ENCODE data around the gene TMEM132E.

TMEM132E gene

DNA sequence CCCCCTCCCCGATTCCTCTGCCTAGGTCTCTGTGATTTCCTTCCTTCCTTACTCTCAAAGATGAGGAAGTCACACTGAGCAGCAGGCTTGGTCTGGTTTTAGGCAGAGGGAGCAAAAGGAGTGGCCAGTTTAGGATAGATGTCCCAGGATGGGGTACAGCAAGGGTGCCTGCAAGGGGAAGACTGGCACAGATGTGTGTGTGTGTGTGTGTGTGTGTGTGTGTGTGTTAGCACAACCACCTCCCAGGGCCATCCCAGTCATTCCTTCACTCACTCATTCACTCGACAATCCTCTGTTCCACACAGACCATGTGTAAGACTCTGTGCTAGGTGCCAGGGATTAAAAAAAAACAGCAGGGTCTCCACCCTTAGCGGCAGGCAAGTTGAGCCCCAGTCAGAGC lies 35.9 kb downstream of the TMEM132E start:
- no peak for DNase-seq (ENCODE audit: low spot score)
- CTCF ChIA-PET, result no interaction called here
- POLR2A ChIA-PET (ENCODE audit: low non-redundant PET), result no interaction called here
- no peak overlapping the region for H3K27ac ChIP-seq
- TF ChIP-seq, protein P1, sequence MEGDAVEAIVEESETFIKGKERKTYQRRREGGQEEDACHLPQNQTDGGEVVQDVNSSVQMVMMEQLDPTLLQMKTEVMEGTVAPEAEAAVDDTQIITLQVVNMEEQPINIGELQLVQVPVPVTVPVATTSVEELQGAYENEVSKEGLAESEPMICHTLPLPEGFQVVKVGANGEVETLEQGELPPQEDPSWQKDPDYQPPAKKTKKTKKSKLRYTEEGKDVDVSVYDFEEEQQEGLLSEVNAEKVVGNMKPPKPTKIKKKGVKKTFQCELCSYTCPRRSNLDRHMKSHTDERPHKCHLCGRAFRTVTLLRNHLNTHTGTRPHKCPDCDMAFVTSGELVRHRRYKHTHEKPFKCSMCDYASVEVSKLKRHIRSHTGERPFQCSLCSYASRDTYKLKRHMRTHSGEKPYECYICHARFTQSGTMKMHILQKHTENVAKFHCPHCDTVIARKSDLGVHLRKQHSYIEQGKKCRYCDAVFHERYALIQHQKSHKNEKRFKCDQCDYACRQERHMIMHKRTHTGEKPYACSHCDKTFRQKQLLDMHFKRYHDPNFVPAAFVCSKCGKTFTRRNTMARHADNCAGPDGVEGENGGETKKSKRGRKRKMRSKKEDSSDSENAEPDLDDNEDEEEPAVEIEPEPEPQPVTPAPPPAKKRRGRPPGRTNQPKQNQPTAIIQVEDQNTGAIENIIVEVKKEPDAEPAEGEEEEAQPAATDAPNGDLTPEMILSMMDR (conservative IDR thresholded peaks at IDR 0.05; ENCODE audit: low read depth), result no peak

DNA sequence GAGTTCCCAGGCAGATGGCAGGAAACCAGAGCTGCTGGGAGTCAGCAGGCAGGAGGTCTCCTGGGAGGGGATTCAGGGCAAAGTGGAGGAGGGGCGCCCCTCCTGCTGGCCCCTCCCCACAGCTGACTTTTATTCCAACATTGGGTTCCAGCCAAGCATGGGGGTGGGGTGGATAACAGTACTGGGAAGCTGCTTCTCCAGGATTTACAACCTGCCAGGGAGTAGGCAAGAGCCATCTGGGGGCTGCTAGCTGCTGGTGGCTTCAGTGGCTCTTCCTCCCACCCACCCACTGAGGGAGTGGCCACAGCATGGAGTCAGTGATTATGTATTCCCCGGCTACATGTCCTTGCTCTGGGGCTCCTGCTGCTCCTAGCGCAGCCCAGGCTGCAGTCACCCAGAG lies 36.8 kb downstream of the TMEM132E start:
- CTCF ChIA-PET, result interaction anchor here (0.7 kb wide), 1 partner anchor 1833 kb away, joined by 3 read pairs; no protein-coding TSS in a partner anchor
- H3K27ac ChIP-seq, result no peak overlapping the region
- DNase-seq (ENCODE audit: low spot score), result no peak
- TF ChIP-seq, protein P1 (conservative IDR thresholded peaks at IDR 0.05; ENCODE audit: low read depth), result no peak
- POLR2A ChIA-PET (ENCODE audit: low non-redundant PET), result no interaction called here

DNA sequence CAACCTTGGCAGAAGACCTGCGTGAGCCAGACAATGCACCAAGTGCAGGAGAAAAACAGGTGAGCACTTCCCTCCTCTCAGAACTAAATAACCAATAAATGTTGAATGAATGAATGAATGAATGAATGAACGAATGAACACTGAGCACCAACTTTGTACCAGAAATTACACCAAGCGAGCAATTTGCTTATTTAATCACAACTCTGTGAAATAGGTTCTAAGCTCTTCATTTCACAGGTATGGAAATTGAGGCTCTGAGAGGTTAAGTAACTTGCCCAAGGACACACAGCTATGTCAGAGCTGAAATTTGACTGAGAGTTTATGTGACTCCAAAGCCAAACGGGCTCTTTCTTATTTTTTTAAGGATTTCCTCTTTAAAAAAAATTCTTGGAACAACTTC lies 38.0 kb downstream of the TMEM132E start:
- CTCF ChIA-PET, result no interaction called here
- no peak for DNase-seq (ENCODE audit: low spot score)
- TF ChIP-seq, protein P1 (conservative IDR thresholded peaks at IDR 0.05; ENCODE audit: low read depth), result no peak
- no peak overlapping the region for H3K27ac ChIP-seq
- POLR2A ChIA-PET (ENCODE audit: low non-redundant PET), result no interaction called here

DNA sequence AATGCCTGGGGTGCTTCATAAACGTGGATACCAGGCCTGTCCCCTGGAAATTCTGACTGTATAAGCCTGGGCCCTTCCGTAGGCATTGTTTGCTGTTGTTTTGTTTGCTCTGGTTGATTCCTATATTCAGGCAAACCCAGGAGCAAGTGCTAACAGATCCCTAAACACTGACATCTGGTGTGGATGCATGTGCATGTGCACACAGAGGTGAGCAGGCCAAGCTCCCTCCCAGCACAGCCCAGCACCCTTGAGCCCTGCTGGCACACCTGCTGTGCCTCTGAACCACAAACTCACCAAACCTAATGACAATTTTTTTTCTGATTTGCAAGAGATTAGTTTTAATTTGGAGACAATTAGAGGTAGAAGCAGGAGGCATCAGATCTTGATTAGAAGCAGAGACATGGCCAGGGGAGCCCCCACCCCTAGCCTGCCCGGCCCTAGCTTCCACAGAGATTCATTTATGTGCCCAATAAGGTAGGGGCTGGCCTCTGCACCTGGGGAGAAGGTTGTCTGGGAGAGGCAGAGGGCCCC lies 40.4 kb downstream of the TMEM132E start:
- ChIA-PET POLR2A (ENCODE audit: low non-redundant PET) (no interaction called here), CTCF (interaction anchor here (0.6 to 1.7 kb wide), 2 partner anchors 18 to 327 kb away, joined by 3 to 5 read pairs; no protein-coding TSS in a partner anchor)
- no peak overlapping the region for H3K27ac ChIP-seq
- DNase-seq (ENCODE audit: low spot score), result no peak
- TF ChIP-seq, protein P1 (conservative IDR thresholded peaks at IDR 0.05; ENCODE audit: low read depth), result no peak

DNA sequence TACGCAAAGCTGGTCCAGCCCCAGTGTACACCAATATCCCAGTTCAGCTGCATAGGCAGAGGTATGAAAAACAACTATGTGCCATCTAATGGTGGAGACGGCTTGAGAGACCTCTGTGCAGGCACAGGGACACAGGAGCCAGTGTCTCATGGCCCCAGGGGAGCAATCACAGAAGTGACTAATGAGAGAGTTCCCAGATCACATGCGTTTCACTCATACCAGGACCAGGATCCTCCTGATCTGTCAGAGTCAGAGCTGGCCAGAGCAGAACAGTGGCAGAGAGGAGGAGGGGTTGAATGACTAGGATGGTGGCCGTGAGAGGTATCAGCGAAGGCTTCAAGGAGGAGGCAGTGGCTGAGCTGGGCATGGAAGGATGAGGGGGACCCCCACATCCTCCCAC lies 41.1 kb downstream of the TMEM132E start:
- CTCF ChIA-PET, result interaction anchor here (0.5 to 1.7 kb wide), 3 partner anchors 17 to 768 kb away, joined by 3 to 5 read pairs (median 3); no protein-coding TSS in a partner anchor
- TF ChIP-seq, protein P1 (conservative IDR thresholded peaks at IDR 0.05; ENCODE audit: low read depth), result no peak
- no peak for DNase-seq (ENCODE audit: low spot score)

DNA sequence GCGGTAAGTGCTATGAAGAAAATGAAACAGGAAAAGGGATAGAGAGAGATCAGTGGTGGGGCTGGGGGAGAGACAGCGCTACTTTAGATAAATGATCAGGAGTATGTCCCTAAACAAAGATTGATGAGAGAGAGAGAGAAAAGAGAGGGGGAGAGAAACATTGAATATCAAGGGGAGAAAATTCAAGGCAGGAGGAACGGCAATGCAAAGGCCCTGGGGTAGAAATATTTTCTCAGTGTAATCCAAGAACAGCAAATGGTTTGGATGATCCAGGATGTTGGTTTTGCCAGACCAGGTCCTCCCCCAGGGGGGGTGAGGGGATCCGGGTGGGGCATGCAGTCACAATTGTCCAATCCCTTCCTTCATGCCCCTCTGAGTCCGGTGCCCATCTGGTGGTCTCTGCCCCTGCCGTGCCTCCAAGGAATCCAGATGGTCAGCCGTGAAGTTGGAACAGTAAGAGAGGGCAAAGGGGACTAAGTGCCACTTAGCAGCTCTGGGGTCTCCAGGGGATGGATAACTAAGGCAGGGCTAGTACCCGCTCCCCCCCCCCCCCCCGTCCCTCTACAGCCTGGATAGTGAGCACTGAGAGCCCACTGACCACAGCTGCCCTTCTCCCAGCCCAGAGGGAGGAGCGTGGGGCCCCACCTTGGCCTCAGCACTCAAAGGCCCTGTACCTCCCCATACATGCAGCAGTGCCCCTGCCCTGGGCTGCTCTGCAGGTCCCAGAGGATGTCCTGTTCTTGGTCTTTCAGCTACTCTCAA lies 43.7 kb downstream of the TMEM132E start:
- TF ChIP-seq, protein P1 (conservative IDR thresholded peaks at IDR 0.05; ENCODE audit: low read depth), result no peak
- no peak for DNase-seq (ENCODE audit: low spot score)
- ChIA-PET POLR2A (ENCODE audit: low non-redundant PET) (no interaction called here), CTCF (no interaction called here)
- H3K27ac ChIP-seq, result no peak overlapping the region

More for the DNA sequence above, 41.1 kb downstream of the TMEM132E start:
- POLR2A ChIA-PET (ENCODE audit: low non-redundant PET), result no interaction called here
- H3K27ac ChIP-seq, result no peak overlapping the region

All from RWPE1 (cell line).